Prostate gland (tissue), 2 donors: ENCODE measurements around the gene FKBP2. TPM values are rescaled to one million over a fixed set of nuclear protein-coding genes. Genes with fewer than 3 reads are reported as not detected.

Source experiments
- DNase-seq: peaks from one replicate; pipeline ENCODE4 v3.0.0-alpha.2; 2019; ENCODE audit warnings: low spot score
- H3K27ac ChIP-seq, 2 donors: fragments of 200-600 bp; sonication (generic); 2 replicates each; pipeline ENCODE4 v1.5.1; 2017 to 2019
- H3K27me3 ChIP-seq: fragments of 200-600 bp; sonication (generic); replicated peaks from 2 replicates; pipeline ENCODE4 v1.5.1; 2019; ENCODE audit not compliant: insufficient read depth
- H3K36me3 ChIP-seq, 2 donors: fragments of 200-600 bp; sonication (generic); 1 replicate in 1 of 2; 2 replicates in 1 of 2; pipeline versions ENCODE4 v1.5.1 to v1.8.1; 2017 to 2019
- H3K4me1 ChIP-seq: fragments of 200-600 bp; sonication (generic); replicated peaks from 2 replicates; pipeline ENCODE4 v1.5.1; 2019
- H3K4me3 ChIP-seq, 2 donors: fragments of 200-600 bp; sonication (generic); 2 replicates each; pipeline ENCODE4 v1.5.1; 2017 to 2019
- H3K9me3 ChIP-seq: fragments of 200-600 bp; sonication (generic); 2 replicates; pipeline ENCODE4 v1.5.1; 2017
- CTCF ChIP-seq, 4 experiments: fragments of 200-600 bp in 2 of 4; fragments of 450-650 bp in 2 of 4; sonication (generic) in 2 of 4; IDR thresholded peaks; 1 replicate in 3 of 4; 2 replicates in 1 of 4; pipeline ENCODE4 v1.5.1; 2016 to 2019; ENCODE audit warnings: antibody characterized with exemption in 4 of 4, mild to moderate bottlenecking in 2 of 4, moderate library complexity in 2 of 4
- POLR2A ChIP-seq: fragments of 450-650 bp; IDR thresholded peaks from one replicate; pipeline ENCODE4 v1.6.1; 2016; ENCODE audit warnings: antibody characterized with exemption, mild to moderate bottlenecking
- POLR2AphosphoS5 ChIP-seq: sonication (generic); formaldehyde crosslinking; IDR thresholded peaks from one replicate; pipeline ENCODE4 v1.6.1; 2017; ENCODE audit warnings: antibody characterized with exemption
- WGBS: methylation state at CpG from one replicate; pipeline ENCODE4 v1.1.5; 2018; 5-methylcytosine and 5-hydroxymethylcytosine counted together
- intact Hi-C: fragments of 100-400 bp; cut with DNase I; formaldehyde crosslinking; loops from one replicate; pipeline ENCODE4 v1.14.2; 2022
- total RNA-seq, 2 donors: library from RNA; depleted of rRNA; stranded (reverse); fragments of >200 nt; gene quantifications; one replicate each; pipeline ENCODE4 v1.1.0, GENCODE V29; 2016

The FKBP2 gene
- total RNA-seq, 2 donors from 2014 or later, result 138 to 164 TPM

GRCh38 chr11:64225608-64226506 lies 15.0 kb upstream of the FKBP2 start, which contains the start of the genes NUDT22 and TRPT1:
NUDT22 (plus strand) TSS chr11:64226274; CDS start chr11:64226653, 379 bp downstream.
TRPT1 (minus strand) TSS chr11:64226186; CDS start chr11:64225860, 326 bp downstream.
- DNase-seq, result peak; percentile 90
- H3K4me1 ChIP-seq, result peaks cover 20% of the 10 kb centered on the region
- WGBS, result 1% methylated on average over 50 of the region's 54 CpGs

GRCh38 chr11:64226507-64227051 lies 14.3 kb upstream of the FKBP2 start:
- H3K4me3 ChIP-seq, result peak overlapping the region; percentile 51 to 92
- peak overlapping the region; percentile 86 to 88 for H3K27ac ChIP-seq
- intact Hi-C loops, result loop anchor here (1.0 kb wide), 1 partner anchor 11 kb away; no protein-coding TSS in a partner anchor
- H3K9me3 ChIP-seq, result no peaks in the 10 kb centered on the region
- peaks cover 20% of the 10 kb centered on the region for H3K4me1 ChIP-seq
- H3K36me3 ChIP-seq, result no peaks in the 10 kb centered on the region
- TF ChIP-seq POLR2A, result no peak
- TF ChIP-seq POLR2AphosphoS5, result no peak
- TF ChIP-seq CTCF (IDR thresholded peaks at IDR 0.05), result no peak
- DNase-seq, result no peak
- no peaks in the 10 kb centered on the region for H3K27me3 ChIP-seq
- 12% methylated on average over 25 of the region's 26 CpGs for WGBS

More at GRCh38 chr11:64225608-64226506, 15.0 kb upstream of the FKBP2 start, which contains the start of the genes NUDT22 and TRPT1:
- Histone ChIP-seq H3K27ac (peak within 1 kb of the TSS; percentile 86 to 88), H3K36me3 (no peaks in the 10 kb centered on the region), H3K27me3 (no peaks in the 10 kb centered on the region), H3K9me3 (no peaks in the 10 kb centered on the region), H3K4me3 (peak within 1 kb of the TSS; percentile 51 to 92)
- TF ChIP-seq CTCF (IDR thresholded peaks at IDR 0.05) (peak in 1 of 4 experiments; percentile 24), POLR2A (peak; percentile 86), POLR2AphosphoS5 (peak; percentile 96)
- intact Hi-C loops, result no loop called here

- 60% methylated on average over 3 of the region's 3 CpGs for WGBS
- H3K27me3 ChIP-seq, result no peaks in the 10 kb centered on the region
- peak overlapping the region; percentile 86 to 88 for H3K27ac ChIP-seq
- no peaks in the 10 kb centered on the region for H3K9me3 ChIP-seq
- H3K36me3 ChIP-seq, result no peaks in the 10 kb centered on the region
- intact Hi-C loops, result loop anchor here (1.0 kb wide), 1 partner anchor 10 kb away; no protein-coding TSS in a partner anchor
- peak overlapping the region; percentile 51 to 92 for H3K4me3 ChIP-seq
- no peak for DNase-seq
- peaks cover 20% of the 10 kb centered on the region for H3K4me1 ChIP-seq
- TF ChIP-seq POLR2AphosphoS5, result no peak
- no peak for TF ChIP-seq CTCF (IDR thresholded peaks at IDR 0.05)
- no peak for TF ChIP-seq POLR2A
These were observed 13.4 kb upstream of the FKBP2 start for GRCh38 chr11:64227405-64227956.

GRCh38 chr11:64229090-64229743 lies 11.7 kb upstream of the FKBP2 start:
- no peaks in the 10 kb centered on the region for H3K27me3 ChIP-seq
- peak overlapping the region in 1 of 2 donors; percentile 92 for H3K27ac ChIP-seq
- H3K9me3 ChIP-seq, result no peaks in the 10 kb centered on the region
- 82% methylated on average over 12 of the region's 12 CpGs for WGBS
- DNase-seq, result no peak
- intact Hi-C loops, result no loop called here
- peaks cover 26% of the 10 kb centered on the region for H3K4me1 ChIP-seq
- no peak overlapping the region for H3K4me3 ChIP-seq
- no peaks in the 10 kb centered on the region for H3K36me3 ChIP-seq
- TF ChIP-seq POLR2A (no peak), CTCF (IDR thresholded peaks at IDR 0.05) (no peak), POLR2AphosphoS5 (no peak)
